Activated CD4-positive, alpha-beta T cell treated with anti-CD3 and anti-CD28 coated beads for 24 hours (primary cell): Measurements from ENCODE around the gene PDIA5.

Experiments
- DNase-seq, 2 donors: peaks; one replicate each; pipeline ENCODE4 v3.0.0-alpha.2; 2020; ENCODE audit warnings: low read depth in 2 of 2

The PDIA5 gene

GRCh38 chr3:123071581-123071980, 4.8 kb downstream of the PDIA5 start:
- no peak for DNase-seq

DNA sequence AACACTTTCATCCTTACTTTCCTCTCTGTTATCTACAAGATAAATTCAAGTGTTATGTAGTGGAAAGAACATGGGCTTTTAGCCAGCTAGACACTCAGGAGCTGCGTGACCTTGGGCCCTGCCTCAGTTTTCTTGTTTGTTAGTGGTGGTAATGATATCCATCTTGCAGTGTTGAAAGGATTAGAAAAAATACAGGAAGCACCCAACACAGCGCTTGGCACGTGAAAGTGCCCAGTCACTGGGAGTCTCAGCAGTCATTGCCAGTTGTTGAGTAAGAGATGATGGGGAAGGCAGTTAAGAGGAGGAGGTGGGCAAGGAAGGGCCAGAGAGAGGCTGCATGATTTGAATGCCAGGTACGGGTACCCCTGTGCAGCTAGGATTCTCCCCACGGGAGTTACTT, 5.3 kb downstream of the PDIA5 start:
- DNase-seq: no peak

DNA sequence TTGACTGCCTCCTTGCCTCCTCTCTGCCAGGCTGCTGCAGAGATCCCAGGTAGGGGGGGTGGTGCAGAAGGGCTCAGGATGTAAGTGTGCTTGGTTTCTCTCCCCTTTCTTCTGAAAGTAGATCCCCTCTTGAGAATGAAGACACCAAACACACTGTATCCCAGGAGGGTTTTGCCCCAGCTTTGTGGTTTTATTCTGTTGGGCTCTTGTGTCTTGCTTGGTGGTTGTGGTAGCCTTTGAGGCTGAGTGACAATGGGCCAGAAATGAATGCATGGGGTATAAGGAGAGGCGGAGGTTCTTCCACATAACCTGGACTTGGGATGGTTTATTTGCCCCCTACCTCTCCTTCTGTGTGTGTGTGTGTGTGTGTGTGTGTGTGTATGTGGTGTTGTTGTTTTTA, 5.7 kb downstream of the PDIA5 start:
- no peak for DNase-seq

GRCh38 chr3:123075359-123075758, 8.5 kb downstream of the PDIA5 start:
- no peak for DNase-seq

GRCh38 chr3:123076112-123076495, 9.3 kb downstream of the PDIA5 start:
- DNase-seq: no peak

GRCh38 chr3:123076496-123077418, 9.9 kb downstream of the PDIA5 start:
- DNase-seq: no peak

DNA sequence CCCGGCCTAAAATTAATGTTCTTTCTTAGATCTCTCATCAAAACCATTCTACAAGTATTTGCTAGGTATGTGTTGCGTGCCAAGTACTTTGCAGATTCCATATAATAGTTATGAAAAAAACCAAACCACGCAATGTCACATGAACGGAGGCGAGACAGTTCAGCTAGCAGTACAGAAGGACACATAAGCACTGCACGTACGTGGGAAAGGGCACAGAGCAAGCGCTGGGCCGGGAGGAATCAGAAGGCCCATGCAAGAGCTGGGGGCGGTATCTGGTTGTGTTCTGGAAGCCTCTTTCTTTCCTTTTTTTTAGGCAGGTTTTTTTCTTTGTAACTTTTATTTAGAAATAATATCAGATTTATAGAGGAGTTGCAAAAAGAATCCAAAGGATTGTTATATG, 11.3 kb downstream of the PDIA5 start:
- DNase-seq: no peak

DNA sequence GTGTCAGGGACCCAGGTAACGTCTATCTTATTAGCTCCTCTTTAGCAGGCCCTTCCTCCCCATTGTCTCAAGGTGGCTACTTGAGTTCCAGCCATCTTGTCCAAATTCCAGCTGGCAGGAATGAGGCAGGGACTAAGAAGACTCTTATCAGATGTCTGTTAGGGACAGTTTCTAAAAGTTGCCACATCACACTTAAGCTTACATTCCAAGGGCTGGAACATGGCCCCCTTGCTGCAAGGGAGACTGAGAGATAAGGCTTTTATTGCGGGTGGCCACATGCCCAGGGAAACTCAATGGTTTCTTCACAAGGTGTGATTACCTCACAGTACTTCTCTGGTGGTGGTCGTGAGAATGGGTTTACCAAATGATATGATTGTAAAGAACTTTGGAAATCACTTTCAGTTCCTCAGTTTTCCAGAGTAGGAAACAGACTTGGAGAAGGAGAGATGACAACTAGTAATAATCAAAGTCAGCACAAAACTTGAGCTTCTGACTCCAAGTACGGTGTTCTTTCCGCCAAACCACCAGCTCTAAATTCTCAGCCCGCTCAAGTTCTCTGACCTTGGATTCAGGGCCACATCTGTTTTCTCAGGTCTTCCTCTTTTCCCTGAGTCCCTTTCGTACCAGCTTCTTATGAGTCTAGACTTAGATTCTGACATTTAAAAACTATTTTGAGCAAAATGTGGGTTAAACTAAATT, 14.2 kb downstream of the PDIA5 start:
- DNase-seq: no peak

- DNase-seq: no peak
Observed at GRCh38 chr3:123081718-123082369, 15.0 kb downstream of the PDIA5 start.

GRCh38 chr3:123082370-123083065, 15.7 kb downstream of the PDIA5 start:
- no peak for DNase-seq

GRCh38 chr3:123083383-123084124, 16.7 kb downstream of the PDIA5 start:
- no peak for DNase-seq

DNA sequence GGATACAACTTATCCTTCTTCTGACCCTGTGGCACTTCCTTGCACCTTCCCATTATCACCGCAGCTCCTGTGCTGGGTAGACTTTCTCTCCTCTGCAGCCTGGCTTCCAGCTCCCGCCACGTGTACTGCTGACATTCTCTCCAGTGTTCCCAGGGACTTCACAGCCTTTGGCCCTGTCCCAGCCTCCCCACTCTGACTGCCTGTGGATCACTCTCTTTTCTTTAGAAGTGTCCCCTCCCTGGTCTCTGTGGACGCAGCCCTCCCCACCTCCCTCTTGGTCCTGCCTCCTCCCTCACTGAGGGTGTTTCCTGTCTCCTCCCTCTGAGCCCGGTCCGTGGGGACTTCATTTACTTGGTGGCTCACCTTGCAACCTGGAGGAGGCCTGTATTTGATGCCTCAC, 17.4 kb downstream of the PDIA5 start:
- DNase-seq: no peak

- DNase-seq: no peak
Observed at GRCh38 chr3:123084738-123085237, 18.0 kb downstream of the PDIA5 start.

DNA sequence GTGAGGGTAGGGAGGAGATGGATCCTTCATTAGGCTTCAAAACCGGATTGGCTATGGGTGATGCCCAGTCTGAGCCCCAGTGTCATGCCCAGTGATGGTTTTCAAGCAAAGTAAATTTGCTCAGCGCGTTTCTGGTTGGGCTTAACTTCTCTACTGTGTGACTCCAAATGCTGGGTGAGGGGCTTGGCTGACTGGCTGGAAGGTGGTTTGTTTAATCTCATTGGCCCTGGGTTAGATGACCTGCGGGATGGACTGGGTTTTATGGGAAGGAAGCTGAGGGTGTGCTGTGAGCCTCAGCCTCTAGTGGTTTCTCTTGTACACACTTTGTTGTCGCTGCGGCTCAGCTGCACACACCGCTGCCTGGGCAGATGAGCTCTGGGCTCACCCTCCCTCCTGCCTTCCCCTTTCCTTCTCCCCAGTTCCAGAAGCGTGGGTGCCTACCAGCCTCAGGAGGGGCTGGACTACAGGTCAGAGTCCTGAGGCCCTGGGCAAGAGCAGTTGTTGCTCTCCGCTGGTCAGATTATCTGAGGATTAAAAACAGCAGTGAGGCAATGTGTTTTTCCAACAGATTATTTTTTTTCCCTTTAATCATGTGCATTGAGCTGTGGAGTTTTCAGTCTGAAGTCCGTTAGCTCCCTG, 18.6 kb downstream of the PDIA5 start:
- no peak for DNase-seq

DNA sequence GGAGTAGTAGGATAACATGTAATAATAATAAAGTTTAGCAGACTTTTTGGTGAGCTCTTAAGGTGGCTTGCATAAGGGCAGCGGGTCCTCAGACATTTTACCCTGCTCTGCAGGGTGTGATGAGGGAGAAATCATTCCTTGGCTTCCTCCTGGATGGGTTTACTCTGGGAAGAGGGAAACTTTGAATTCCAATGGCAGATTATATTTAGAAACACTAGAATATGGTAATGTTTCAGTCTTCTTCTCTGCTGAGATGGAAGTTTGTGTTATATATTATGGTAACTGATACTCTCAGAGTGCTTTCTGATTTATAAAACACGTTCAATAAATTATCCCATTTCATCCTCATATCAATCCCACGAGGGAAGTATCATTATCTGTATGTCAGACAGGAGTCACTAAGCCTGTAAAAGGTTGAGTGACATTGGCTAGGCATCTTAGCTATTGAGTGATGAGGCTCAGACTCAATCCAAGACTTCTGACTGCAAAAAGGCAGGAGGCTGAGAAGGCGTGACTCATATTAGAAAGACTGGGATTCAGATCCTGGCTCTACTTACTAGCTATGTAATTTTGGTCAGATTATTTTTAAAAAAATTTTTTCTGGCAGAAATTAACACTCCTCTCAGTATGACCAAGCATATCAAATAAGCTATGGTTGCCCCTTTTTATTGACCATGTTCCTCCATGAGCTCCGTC, 19.3 kb downstream of the PDIA5 start:
- DNase-seq: no peak

DNA sequence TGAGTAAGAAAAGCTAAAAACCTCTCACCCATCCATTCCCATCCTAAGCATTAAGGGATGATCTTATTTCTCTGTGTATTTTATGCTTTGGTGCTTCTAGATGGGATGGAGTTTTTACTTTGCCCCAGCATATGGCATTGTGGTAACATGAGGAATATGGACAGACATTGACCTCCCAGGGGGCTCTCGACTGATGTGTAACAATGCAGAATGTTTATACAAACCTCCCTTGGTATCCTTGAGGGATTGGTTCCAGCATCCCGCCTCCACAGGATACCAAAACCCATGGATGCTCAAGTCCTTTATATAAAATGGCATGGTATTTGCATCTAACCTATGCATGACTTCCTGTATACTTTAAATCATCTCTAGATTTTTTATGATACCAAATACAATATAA, 21.6 kb downstream of the PDIA5 start:
- no peak for DNase-seq

- no peak for DNase-seq
Observed at GRCh38 chr3:123089611-123090331, 22.9 kb downstream of the PDIA5 start.

- no peak for DNase-seq
Observed at GRCh38 chr3:123090728-123091531, 24.1 kb downstream of the PDIA5 start.
